Central memory CD8-positive, alpha-beta T cell (primary cell): ENCODE measurements around the gene PDZD2.
"Not testable (repeated sequence)": the region's sequence is repeated elsewhere in the genome, so short reads cannot be mapped to it uniquely, and the experiment has no call there.

Source experiments
- ATAC-seq: fragments of 150-1000 bp; cut with Tn5 transposase; replicated peaks from 2 replicates; pipeline ENCODE4 v1.10.0; 2022; ENCODE audit warnings: mild to moderate bottlenecking, moderate FRiP score, moderate number of reproducible peaks; ENCODE audit not compliant: poor library complexity, severe bottlenecking; ENCODE audit errors: extremely low read depth
- DNase-seq, 2 donors: peaks; one replicate each; pipeline ENCODE4 v3.0.0; 2021; ENCODE audit warnings: low spot score in 2 of 2
- H3K27ac Mint-ChIP-seq: one replicate; pipeline ENCODE4 v1.8.0; 2022; ENCODE audit warnings: low read depth, mild to moderate bottlenecking, moderate library complexity, mixed read lengths
- H3K27me3 Mint-ChIP-seq: one replicate; pipeline ENCODE4 v1.8.0; 2022; ENCODE audit warnings: mixed read lengths
- H3K36me3 Mint-ChIP-seq: one replicate; pipeline ENCODE4 v1.8.0; 2022; ENCODE audit warnings: mild to moderate bottlenecking, moderate library complexity, mixed read lengths; ENCODE audit not compliant: insufficient read depth
- H3K4me1 Mint-ChIP-seq: one replicate; pipeline ENCODE4 v1.8.0; 2022; ENCODE audit warnings: mixed read lengths
- H3K4me3 Mint-ChIP-seq: one replicate; pipeline ENCODE4 v1.8.0; 2022; ENCODE audit warnings: mild to moderate bottlenecking, moderate library complexity, mixed read lengths
- H3K9me3 Mint-ChIP-seq: one replicate; pipeline ENCODE4 v1.8.0; 2022; ENCODE audit warnings: mixed read lengths

PDZD2 gene

DNA sequence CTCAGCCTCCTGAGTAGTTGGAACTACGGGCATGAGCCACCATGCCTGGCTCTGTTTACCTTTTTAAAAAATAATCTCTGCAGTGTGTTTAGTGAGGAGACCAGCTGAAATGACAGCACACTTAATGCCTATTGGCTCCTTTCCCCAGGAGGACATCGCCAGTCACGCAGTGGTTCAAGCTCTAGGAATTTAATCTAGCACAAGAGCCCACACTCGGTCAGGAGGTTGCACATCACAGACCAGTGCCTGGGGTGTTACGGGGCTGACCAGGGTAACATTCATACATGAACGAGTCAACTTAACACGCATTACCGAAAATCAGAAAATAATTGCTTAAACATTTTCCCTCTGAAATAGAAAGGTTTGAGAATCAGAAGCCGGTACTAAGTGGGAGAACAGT is 318.2 kb downstream of the PDZD2 start:
- Mint-ChIP-seq H3K9me3 (no peaks in the 10 kb centered on the region), H3K27me3 (peaks cover 29% of the 10 kb centered on the region), H3K36me3 (peaks cover 2% of the 10 kb centered on the region), H3K4me3 (no peak overlapping the region), H3K27ac (no peak overlapping the region), H3K4me1 (no peaks in the 10 kb centered on the region)
- DNase-seq = no peak
- no peak for ATAC-seq

DNA sequence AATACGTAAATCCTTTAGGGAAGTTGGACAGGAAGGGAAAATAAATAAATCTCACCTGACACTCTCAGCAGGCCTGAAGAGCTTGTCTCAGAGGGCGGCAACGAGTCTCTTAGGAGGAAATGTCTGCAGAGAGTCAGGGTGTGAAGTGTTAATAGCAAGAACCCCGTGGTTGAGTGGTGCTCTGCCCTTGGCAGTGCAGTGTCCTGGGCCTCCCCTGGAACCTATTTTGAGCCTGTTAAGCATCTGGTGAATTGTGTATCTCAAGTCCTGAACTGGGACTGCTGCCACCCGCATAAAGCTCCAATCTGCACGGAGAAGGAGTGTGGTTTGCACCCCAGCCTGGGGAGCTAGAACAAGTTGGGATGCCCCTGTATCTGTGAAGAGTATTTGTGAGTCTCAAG is 323.4 kb downstream of the PDZD2 start:
- Mint-ChIP-seq H3K4me1 (peaks cover 6% of the 10 kb centered on the region), H3K27me3 (peaks cover 50% of the 10 kb centered on the region), H3K9me3 (no peaks in the 10 kb centered on the region), H3K36me3 (peaks cover 2% of the 10 kb centered on the region), H3K4me3 (no peak overlapping the region), H3K27ac (no peak overlapping the region)
- DNase-seq (no peak), ATAC-seq (no peak)

DNA sequence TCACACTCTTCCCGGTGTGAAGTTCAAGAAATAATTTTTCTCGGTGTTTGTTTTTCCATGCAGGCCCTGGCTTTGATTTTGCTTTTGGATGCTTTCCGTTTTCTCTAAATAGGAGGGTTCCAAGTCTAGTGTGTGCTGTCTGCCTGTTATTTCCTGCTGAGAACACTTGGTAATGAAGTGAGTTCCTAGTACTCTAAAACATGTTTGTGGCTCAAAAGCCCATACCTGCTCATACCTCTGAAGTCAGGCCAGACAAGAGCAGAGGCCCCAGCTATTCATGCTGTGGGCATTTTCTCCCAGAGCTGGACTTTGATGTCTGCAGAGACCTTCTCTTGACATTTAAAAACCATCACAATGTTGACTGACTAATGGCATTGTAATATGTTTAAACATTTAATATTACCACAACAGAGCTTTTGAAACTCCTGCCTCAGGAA is 324.0 kb downstream of the PDZD2 start:
- Mint-ChIP-seq H3K27ac (no peak overlapping the region), H3K4me3 (no peak overlapping the region), H3K9me3 (no peaks in the 10 kb centered on the region), H3K27me3 (peaks cover 54% of the 10 kb centered on the region), H3K36me3 (peaks cover 2% of the 10 kb centered on the region), H3K4me1 (peaks cover 6% of the 10 kb centered on the region)
- no peak for DNase-seq
- ATAC-seq = no peak

DNA sequence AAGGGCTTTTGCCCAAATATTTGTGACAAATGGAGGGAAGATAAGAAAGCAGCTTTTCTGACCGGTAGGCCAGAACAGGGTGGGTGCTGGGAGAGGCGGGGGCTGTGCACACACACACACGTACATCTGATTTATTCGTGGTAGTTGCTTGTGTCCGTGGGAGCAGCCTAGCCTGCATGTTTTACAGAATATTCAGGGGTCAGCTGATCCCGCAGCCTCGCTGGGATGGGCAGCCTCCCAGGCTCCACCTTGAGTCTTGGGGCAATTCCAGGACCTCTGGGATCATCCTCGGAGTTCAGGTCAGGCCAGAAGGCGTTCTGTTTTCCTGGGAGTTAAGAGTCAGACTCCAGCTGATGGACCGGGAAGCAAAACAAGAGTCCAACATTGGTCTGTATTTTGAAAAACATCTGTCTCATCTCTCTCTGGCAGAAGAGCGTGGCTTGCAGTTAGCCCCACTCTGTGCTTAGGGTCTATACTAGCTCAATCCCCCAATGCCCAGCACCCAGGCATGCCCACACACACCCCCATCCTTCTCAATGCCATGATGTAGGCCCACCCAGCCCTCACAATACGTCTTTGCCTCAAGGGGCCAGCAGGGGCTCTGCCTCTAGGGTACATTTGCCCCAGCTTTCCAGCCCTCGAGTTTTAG is 324.6 kb downstream of the PDZD2 start:
- Mint-ChIP-seq H3K4me3 (no peak overlapping the region), H3K36me3 (peaks cover 2% of the 10 kb centered on the region), H3K9me3 (no peaks in the 10 kb centered on the region), H3K4me1 (peaks cover 6% of the 10 kb centered on the region), H3K27ac (no peak overlapping the region), H3K27me3 (peaks cover 54% of the 10 kb centered on the region)
- DNase-seq (no peak), ATAC-seq (no peak)

DNA sequence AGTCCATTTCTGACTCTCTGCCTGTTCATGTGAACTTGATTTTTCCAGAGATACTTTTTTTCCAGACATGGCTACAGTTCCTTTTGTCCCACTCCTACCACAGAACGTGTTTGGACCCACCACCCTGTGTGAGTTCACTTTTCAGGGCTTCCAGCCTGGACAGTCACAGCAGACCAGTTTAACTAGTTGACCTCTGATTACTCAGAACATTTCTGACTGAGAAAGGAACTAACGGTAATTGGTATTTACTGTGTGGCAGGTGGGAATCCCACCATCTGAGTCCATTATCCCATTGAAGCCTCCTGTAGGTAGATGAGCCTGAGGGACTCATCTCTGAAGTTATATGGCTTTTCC is 325.1 kb downstream of the PDZD2 start:
- Mint-ChIP-seq H3K27ac (no peak overlapping the region), H3K4me3 (no peak overlapping the region), H3K4me1 (peaks cover 6% of the 10 kb centered on the region), H3K9me3 (no peaks in the 10 kb centered on the region), H3K36me3 (peaks cover 2% of the 10 kb centered on the region), H3K27me3 (peaks cover 54% of the 10 kb centered on the region)
- ATAC-seq = no peak
- DNase-seq = no peak

DNA sequence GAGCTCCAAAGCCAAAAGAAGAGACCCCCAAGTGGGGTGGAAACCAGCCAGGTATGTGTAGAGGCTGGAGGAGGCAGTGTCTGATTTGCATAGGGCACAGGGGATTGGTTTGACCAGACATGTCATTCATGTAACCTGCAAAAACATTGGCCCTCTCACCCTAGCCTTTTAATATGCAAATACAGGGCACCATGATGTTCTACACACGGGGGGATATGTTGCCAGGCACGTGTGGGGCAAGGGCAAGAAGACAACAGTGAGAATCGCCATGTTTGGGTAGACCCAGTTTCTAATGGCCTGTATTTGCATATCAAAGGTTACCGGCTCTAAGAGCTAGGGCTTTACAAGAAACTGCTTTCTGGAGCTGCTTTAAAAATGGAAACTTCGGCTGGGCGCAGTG is 326.3 kb downstream of the PDZD2 start:
- ATAC-seq (no peak), DNase-seq (no peak)
- no peak overlapping the region for H3K27ac Mint-ChIP-seq
- H3K9me3 Mint-ChIP-seq = no peaks in the 10 kb centered on the region
- peaks cover 46% of the 10 kb centered on the region for H3K27me3 Mint-ChIP-seq
- peaks cover 6% of the 10 kb centered on the region for H3K4me1 Mint-ChIP-seq
- peaks cover 2% of the 10 kb centered on the region for H3K36me3 Mint-ChIP-seq
- no peak overlapping the region for H3K4me3 Mint-ChIP-seq

DNA sequence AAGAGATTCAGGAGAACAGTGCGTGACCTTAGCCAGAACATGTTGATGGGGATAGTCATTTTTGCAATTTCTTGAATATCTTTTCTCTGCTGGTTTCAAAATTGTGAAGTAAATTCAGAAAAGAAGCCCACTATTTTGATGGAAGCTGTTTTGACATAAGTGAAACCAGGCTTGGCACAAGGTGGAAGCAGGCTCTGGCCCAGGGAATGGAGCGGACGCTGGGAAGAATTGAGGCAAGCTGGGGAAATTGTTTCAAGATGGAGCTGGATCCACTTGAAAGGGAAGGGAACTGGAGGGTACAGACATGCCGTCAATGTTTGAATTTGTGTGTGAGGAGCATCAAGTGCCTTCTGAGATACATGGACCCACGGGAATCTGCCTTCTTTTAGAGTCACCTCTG is 328.0 kb downstream of the PDZD2 start:
- H3K9me3 Mint-ChIP-seq = no peaks in the 10 kb centered on the region
- no peak overlapping the region for H3K27ac Mint-ChIP-seq
- no peak for DNase-seq
- H3K36me3 Mint-ChIP-seq = no peaks in the 10 kb centered on the region
- H3K4me3 Mint-ChIP-seq = no peak overlapping the region
- H3K27me3 Mint-ChIP-seq = peaks cover 35% of the 10 kb centered on the region
- ATAC-seq = no peak
- H3K4me1 Mint-ChIP-seq = peaks cover 6% of the 10 kb centered on the region

DNA sequence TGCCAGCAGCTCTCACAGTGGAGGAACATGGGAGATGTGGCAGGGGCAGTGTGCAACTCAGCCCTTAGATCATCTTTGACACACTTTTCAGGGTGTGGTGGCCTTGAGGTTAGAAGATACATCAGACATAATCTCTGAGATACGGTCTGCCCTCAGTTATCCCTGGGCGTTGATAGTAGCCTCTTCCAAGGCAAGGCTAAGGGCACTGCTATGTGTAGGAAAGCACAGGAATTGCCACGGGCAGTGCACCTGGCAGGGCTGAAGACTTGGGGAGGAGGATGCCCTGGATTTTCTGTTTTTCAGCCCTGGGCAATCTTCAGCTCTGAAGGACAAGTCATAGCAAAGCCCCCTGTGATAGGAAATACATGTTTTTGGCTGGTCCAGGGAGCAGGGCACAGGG is 328.5 kb downstream of the PDZD2 start:
- DNase-seq = no peak
- Mint-ChIP-seq H3K27me3 (peaks cover 30% of the 10 kb centered on the region), H3K4me1 (peaks cover 6% of the 10 kb centered on the region), H3K36me3 (no peaks in the 10 kb centered on the region), H3K9me3 (no peaks in the 10 kb centered on the region), H3K4me3 (no peak overlapping the region), H3K27ac (no peak overlapping the region)
- ATAC-seq = no peak

DNA sequence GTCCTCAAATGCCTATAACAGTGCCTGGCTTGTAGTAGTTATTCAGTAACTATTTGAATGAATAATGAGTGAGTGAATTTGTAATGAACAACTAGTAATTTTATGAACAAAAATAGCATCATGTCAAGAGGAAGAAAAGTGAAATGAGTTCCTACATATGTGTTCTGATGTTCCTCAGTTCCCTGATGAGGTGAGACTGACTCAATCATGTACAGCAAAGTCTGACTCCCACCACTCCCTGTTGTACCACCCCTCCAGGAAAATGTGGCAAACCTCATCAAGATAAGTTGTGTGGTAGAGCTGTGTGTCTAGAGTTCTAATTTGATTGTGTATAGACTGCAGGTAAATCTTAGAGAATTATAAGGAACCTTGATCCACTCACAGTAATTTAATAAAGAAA is 333.6 kb downstream of the PDZD2 start:
- H3K27me3 Mint-ChIP-seq = peaks cover 2% of the 10 kb centered on the region
- H3K36me3 Mint-ChIP-seq = no peaks in the 10 kb centered on the region
- no peaks in the 10 kb centered on the region for H3K9me3 Mint-ChIP-seq
- H3K27ac Mint-ChIP-seq = no peak overlapping the region
- H3K4me1 Mint-ChIP-seq = peaks cover 6% of the 10 kb centered on the region
- no peak overlapping the region for H3K4me3 Mint-ChIP-seq
- no peak for DNase-seq
- no peak for ATAC-seq

DNA sequence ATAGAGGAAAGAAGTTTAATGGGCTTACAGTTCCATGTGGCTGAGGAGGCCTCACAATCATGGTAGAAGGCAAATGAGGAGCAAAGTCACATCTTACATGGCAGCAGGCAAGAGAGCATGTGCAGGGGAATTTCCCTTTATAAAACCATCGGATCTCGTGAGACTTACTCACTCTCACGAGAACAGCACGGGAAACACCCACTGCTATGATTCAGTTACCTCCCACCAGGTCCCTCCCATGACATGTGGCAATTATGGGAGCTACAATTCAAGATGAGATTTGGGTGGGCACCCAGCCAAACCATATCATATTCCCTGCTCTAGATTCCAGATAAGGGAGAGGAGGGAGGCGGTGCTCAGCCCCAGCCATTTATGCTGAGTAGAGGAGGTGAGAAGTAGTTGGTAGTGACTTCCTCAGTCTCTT is 336.3 kb downstream of the PDZD2 start:
- H3K36me3 Mint-ChIP-seq, H3K27me3 Mint-ChIP-seq: not testable (repeated sequence)

DNA sequence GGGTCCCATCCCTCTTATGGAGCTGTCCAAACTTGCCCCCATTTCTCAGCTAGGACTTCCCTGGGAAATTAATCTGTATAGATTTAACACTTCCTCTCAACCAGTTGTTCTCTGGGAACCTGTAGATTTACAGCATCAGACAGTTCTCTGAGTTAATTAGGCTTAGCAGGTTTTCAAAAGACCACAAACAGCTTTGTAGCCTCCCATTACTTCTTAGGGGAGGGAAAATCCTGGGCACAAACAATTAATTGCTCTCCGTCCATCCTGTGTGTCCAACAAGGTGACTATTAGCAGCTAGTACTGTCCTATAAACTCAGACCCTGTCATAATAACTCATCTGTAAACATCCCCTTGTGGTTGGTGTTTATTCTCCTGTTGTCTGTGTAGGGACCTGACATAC is 337.2 kb downstream of the PDZD2 start:
- Mint-ChIP-seq H3K9me3 (no peaks in the 10 kb centered on the region), H3K4me1 (peaks cover 6% of the 10 kb centered on the region), H3K4me3 (no peak overlapping the region), H3K27ac (no peak overlapping the region), H3K27me3 (no peaks in the 10 kb centered on the region), H3K36me3 (no peaks in the 10 kb centered on the region)
- DNase-seq (no peak), ATAC-seq (no peak)

More for the DNA sequence above, 336.3 kb downstream of the PDZD2 start:
- ATAC-seq, H3K4me3 Mint-ChIP-seq, H3K9me3 Mint-ChIP-seq, H3K4me1 Mint-ChIP-seq, DNase-seq, H3K27ac Mint-ChIP-seq: not testable (repeated sequence)

DNA sequence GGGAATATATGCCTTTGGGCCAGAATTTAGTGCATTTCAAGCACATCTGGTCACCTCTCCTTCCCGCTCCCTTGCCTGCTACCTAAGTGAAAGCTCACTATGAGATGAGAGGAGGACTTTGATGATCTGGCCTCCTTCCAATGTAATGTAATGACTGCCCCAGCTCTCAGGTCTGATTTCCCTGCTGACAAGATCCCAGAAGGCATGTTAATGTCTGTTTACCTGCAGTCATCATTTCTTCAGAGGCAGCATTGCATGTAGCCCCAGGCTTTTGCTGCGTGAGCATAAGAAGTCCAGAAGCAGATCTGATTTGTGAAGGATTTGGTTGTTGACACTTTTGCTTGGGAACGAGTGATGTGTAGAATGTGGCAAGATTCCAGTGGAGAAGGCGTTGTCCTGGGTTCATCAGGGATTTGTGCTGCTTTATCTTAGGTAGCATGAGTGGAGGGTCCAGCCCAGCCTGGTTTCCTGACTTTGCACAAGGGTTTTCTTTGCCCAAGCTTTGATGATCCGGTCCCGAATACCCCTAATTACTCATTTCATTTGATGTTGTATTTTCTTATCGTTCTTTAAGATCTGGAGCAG is 342.5 kb downstream of the PDZD2 start:
- no peaks in the 10 kb centered on the region for H3K9me3 Mint-ChIP-seq
- no peaks in the 10 kb centered on the region for H3K27me3 Mint-ChIP-seq
- H3K4me3 Mint-ChIP-seq = no peak overlapping the region
- H3K36me3 Mint-ChIP-seq = no peaks in the 10 kb centered on the region
- no peak overlapping the region for H3K27ac Mint-ChIP-seq
- no peak for DNase-seq
- no peaks in the 10 kb centered on the region for H3K4me1 Mint-ChIP-seq
- ATAC-seq = no peak

DNA sequence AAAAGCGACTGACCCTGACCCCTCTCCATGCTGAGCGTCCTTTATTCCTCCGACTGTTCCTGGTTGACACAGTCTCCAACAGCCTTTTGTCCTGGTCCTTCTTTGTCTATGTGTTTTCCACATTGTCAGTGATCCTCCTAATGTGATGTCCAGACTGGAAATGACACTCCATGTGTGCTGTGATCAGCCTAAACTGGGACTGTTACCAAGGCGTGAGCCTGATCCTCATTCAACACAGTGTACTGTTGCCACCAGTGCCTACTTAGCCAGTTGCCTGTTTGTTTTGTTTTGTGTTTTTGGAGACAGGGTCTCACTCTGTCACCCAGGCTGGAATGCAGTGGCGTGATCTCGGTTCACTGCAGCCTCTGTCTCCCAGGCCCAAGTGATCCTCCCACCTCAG is 343.1 kb downstream of the PDZD2 start:
- no peak overlapping the region for H3K4me3 Mint-ChIP-seq
- H3K27me3 Mint-ChIP-seq = no peaks in the 10 kb centered on the region
- H3K4me1 Mint-ChIP-seq = no peaks in the 10 kb centered on the region
- H3K9me3 Mint-ChIP-seq = no peaks in the 10 kb centered on the region
- H3K27ac Mint-ChIP-seq = no peak overlapping the region
- ATAC-seq (no peak), DNase-seq (no peak)
- no peaks in the 10 kb centered on the region for H3K36me3 Mint-ChIP-seq
